Measurements from ENCODE around the gene LRP2.

DNA sequence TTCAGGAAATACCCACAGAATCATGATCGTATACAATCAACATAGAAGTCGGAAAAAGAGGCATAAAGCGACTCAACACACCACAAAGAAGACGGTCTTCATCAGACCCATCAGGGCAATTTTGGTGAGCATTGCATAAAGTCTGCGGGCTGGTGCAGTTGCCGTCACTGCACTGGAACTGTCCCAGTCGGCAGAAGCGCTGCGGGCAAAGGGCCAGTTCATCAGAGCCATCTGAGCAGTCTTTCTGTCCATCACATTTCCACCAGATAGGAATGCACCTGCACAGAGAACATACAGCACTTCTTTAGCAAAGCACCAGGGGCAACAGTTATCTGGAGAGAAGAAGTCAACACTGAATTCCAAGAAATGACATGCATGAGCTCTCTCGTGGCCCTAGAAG is 187.2 kb downstream of the LRP2 start:
- TF ChIP-seq, protein P1, sequence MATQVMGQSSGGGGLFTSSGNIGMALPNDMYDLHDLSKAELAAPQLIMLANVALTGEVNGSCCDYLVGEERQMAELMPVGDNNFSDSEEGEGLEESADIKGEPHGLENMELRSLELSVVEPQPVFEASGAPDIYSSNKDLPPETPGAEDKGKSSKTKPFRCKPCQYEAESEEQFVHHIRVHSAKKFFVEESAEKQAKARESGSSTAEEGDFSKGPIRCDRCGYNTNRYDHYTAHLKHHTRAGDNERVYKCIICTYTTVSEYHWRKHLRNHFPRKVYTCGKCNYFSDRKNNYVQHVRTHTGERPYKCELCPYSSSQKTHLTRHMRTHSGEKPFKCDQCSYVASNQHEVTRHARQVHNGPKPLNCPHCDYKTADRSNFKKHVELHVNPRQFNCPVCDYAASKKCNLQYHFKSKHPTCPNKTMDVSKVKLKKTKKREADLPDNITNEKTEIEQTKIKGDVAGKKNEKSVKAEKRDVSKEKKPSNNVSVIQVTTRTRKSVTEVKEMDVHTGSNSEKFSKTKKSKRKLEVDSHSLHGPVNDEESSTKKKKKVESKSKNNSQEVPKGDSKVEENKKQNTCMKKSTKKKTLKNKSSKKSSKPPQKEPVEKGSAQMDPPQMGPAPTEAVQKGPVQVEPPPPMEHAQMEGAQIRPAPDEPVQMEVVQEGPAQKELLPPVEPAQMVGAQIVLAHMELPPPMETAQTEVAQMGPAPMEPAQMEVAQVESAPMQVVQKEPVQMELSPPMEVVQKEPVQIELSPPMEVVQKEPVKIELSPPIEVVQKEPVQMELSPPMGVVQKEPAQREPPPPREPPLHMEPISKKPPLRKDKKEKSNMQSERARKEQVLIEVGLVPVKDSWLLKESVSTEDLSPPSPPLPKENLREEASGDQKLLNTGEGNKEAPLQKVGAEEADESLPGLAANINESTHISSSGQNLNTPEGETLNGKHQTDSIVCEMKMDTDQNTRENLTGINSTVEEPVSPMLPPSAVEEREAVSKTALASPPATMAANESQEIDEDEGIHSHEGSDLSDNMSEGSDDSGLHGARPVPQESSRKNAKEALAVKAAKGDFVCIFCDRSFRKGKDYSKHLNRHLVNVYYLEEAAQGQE (IDR thresholded peaks at IDR 0.05; ENCODE audit: low read depth, low read length), result no peak
- no peak for TF ChIP-seq TCF12 (IDR thresholded peaks at IDR 0.05)
- TF ChIP-seq, protein P2, sequence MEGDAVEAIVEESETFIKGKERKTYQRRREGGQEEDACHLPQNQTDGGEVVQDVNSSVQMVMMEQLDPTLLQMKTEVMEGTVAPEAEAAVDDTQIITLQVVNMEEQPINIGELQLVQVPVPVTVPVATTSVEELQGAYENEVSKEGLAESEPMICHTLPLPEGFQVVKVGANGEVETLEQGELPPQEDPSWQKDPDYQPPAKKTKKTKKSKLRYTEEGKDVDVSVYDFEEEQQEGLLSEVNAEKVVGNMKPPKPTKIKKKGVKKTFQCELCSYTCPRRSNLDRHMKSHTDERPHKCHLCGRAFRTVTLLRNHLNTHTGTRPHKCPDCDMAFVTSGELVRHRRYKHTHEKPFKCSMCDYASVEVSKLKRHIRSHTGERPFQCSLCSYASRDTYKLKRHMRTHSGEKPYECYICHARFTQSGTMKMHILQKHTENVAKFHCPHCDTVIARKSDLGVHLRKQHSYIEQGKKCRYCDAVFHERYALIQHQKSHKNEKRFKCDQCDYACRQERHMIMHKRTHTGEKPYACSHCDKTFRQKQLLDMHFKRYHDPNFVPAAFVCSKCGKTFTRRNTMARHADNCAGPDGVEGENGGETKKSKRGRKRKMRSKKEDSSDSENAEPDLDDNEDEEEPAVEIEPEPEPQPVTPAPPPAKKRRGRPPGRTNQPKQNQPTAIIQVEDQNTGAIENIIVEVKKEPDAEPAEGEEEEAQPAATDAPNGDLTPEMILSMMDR (IDR thresholded peaks at IDR 0.05), result no peak
- no peak for TF ChIP-seq TAF1 (IDR thresholded peaks at IDR 0.05; ENCODE audit: borderline replicate concordance, low read depth, low read length)
- TF ChIP-seq CHD2 (IDR thresholded peaks at IDR 0.05; ENCODE audit: low read length, partially characterized antibody), result no peak
- no peak for TF ChIP-seq RXRA (IDR thresholded peaks at IDR 0.05; ENCODE audit: borderline replicate concordance, low read depth)
- no peak for TF ChIP-seq RCOR1 (IDR thresholded peaks at IDR 0.05; ENCODE audit: low read length)
- TF ChIP-seq, protein P3, sequence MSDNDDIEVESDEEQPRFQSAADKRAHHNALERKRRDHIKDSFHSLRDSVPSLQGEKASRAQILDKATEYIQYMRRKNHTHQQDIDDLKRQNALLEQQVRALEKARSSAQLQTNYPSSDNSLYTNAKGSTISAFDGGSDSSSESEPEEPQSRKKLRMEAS (IDR thresholded peaks at IDR 0.05; ENCODE audit: low read depth), result no peak
- TF ChIP-seq RAD21 (IDR thresholded peaks at IDR 0.05; ENCODE audit: low read length), result no peak
- no peak for TF ChIP-seq POLR2AphosphoS5 (IDR thresholded peaks at IDR 0.05; ENCODE audit: low read depth, low read length)
- no peak for TF ChIP-seq EZH2phosphoT487 (IDR thresholded peaks at IDR 0.05; ENCODE audit: borderline replicate concordance, low read depth)
- TF ChIP-seq YY1 (IDR thresholded peaks at IDR 0.05; ENCODE audit: low read depth), result no peak
